Measurements from ENCODE around the gene DNTTIP2.
"Not testable (repeated sequence)": the region's sequence is repeated elsewhere in the genome, so short reads cannot be mapped to it uniquely, and the experiment has no call there.

Gene DNTTIP2

GRCh38 chr1:93839753-93840152 lies 39.3 kb downstream of the DNTTIP2 start:
- H3K36me3 Mint-ChIP-seq (ENCODE audit: low read depth): no peaks in the 10 kb centered on the region
- no peaks in the 10 kb centered on the region for H3K27me3 Mint-ChIP-seq
- H3K4me1 Mint-ChIP-seq (ENCODE audit: low read depth): peaks cover 10% of the 10 kb centered on the region
- H3K9me3 Mint-ChIP-seq: no peaks in the 10 kb centered on the region
- H3K27ac Mint-ChIP-seq: no peak overlapping the region
- DNase-seq: no peak
- no peak overlapping the region for H3K4me3 Mint-ChIP-seq

GRCh38 chr1:93839307-93839706 lies 39.7 kb downstream of the DNTTIP2 start:
- H3K4me3 Mint-ChIP-seq: no peak overlapping the region
- DNase-seq: no peak
- peaks cover 6% of the 10 kb centered on the region for H3K4me1 Mint-ChIP-seq (ENCODE audit: low read depth)
- H3K27me3 Mint-ChIP-seq: no peaks in the 10 kb centered on the region
- peaks cover 1% of the 10 kb centered on the region for H3K9me3 Mint-ChIP-seq
- H3K36me3 Mint-ChIP-seq (ENCODE audit: low read depth): no peaks in the 10 kb centered on the region
- no peak overlapping the region for H3K27ac Mint-ChIP-seq

GRCh38 chr1:93837961-93838360 lies 41.0 kb downstream of the DNTTIP2 start:
- peaks cover 5% of the 10 kb centered on the region for H3K9me3 Mint-ChIP-seq
- H3K4me3 Mint-ChIP-seq: no peak overlapping the region
- DNase-seq: no peak
- no peaks in the 10 kb centered on the region for H3K27me3 Mint-ChIP-seq
- H3K36me3 Mint-ChIP-seq (ENCODE audit: low read depth): peaks cover 2% of the 10 kb centered on the region
- no peak overlapping the region for H3K27ac Mint-ChIP-seq
- H3K4me1 Mint-ChIP-seq (ENCODE audit: low read depth): peaks cover 4% of the 10 kb centered on the region

GRCh38 chr1:93833293-93833692 lies 45.7 kb downstream of the DNTTIP2 start:
- not testable (repeated sequence) for H3K27me3 Mint-ChIP-seq; H3K9me3 Mint-ChIP-seq; H3K27ac Mint-ChIP-seq; H3K36me3 Mint-ChIP-seq (ENCODE audit: low read depth); H3K4me3 Mint-ChIP-seq; H3K4me1 Mint-ChIP-seq (ENCODE audit: low read depth); DNase-seq

- no peak overlapping the region for H3K4me3 Mint-ChIP-seq
- H3K4me1 Mint-ChIP-seq (ENCODE audit: low read depth): no peaks in the 10 kb centered on the region
- H3K27me3 Mint-ChIP-seq: no peaks in the 10 kb centered on the region
- DNase-seq: no peak
- peaks cover 3% of the 10 kb centered on the region for H3K36me3 Mint-ChIP-seq (ENCODE audit: low read depth)
- no peak overlapping the region for H3K27ac Mint-ChIP-seq
- peaks cover 2% of the 10 kb centered on the region for H3K9me3 Mint-ChIP-seq
These were observed 49.9 kb downstream of the DNTTIP2 start for GRCh38 chr1:93829061-93829460.

GRCh38 chr1:93828367-93828755 lies 50.6 kb downstream of the DNTTIP2 start:
- Mint-ChIP-seq H3K4me3 (no peak overlapping the region), H3K4me1 (ENCODE audit: low read depth) (no peaks in the 10 kb centered on the region)

GRCh38 chr1:93827633-93828366 lies 51.2 kb downstream of the DNTTIP2 start:
- peaks cover 1% of the 10 kb centered on the region for H3K4me1 Mint-ChIP-seq (ENCODE audit: low read depth)
- no peak for DNase-seq
- H3K36me3 Mint-ChIP-seq (ENCODE audit: low read depth): no peaks in the 10 kb centered on the region
- H3K27ac Mint-ChIP-seq: no peak overlapping the region
- no peak overlapping the region for H3K4me3 Mint-ChIP-seq
- no peaks in the 10 kb centered on the region for H3K27me3 Mint-ChIP-seq
- no peaks in the 10 kb centered on the region for H3K9me3 Mint-ChIP-seq

More at GRCh38 chr1:93828367-93828755, 50.6 kb downstream of the DNTTIP2 start:
- DNase-seq: no peak
- no peaks in the 10 kb centered on the region for H3K9me3 Mint-ChIP-seq
- no peak overlapping the region for H3K27ac Mint-ChIP-seq
- H3K36me3 Mint-ChIP-seq (ENCODE audit: low read depth): peaks cover 3% of the 10 kb centered on the region
- no peaks in the 10 kb centered on the region for H3K27me3 Mint-ChIP-seq

- no peaks in the 10 kb centered on the region for H3K36me3 Mint-ChIP-seq (ENCODE audit: low read depth)
- no peak for DNase-seq
These were observed 51.9 kb downstream of the DNTTIP2 start for GRCh38 chr1:93827128-93827527.

GRCh38 chr1:93824834-93825233 lies 54.2 kb downstream of the DNTTIP2 start:
- Mint-ChIP-seq H3K36me3 (ENCODE audit: low read depth) (no peaks in the 10 kb centered on the region), H3K9me3 (no peaks in the 10 kb centered on the region)

More at GRCh38 chr1:93827128-93827527, 51.9 kb downstream of the DNTTIP2 start:
- no peaks in the 10 kb centered on the region for H3K27me3 Mint-ChIP-seq
- no peaks in the 10 kb centered on the region for H3K9me3 Mint-ChIP-seq
- H3K27ac Mint-ChIP-seq: no peak overlapping the region
- H3K4me3 Mint-ChIP-seq: no peak overlapping the region
- peaks cover 4% of the 10 kb centered on the region for H3K4me1 Mint-ChIP-seq (ENCODE audit: low read depth)

GRCh38 chr1:93822730-93823425 lies 56.1 kb downstream of the DNTTIP2 start:
- Mint-ChIP-seq H3K27ac (no peak overlapping the region), H3K9me3 (no peaks in the 10 kb centered on the region), H3K36me3 (ENCODE audit: low read depth) (no peaks in the 10 kb centered on the region), H3K27me3 (no peaks in the 10 kb centered on the region), H3K4me1 (ENCODE audit: low read depth) (peaks cover 12% of the 10 kb centered on the region), H3K4me3 (no peak overlapping the region)
- no peak for DNase-seq

More at GRCh38 chr1:93824834-93825233, 54.2 kb downstream of the DNTTIP2 start:
- Mint-ChIP-seq H3K27me3 (no peaks in the 10 kb centered on the region), H3K27ac (no peak overlapping the region), H3K4me1 (ENCODE audit: low read depth) (peaks cover 4% of the 10 kb centered on the region), H3K4me3 (no peak overlapping the region)
- DNase-seq: no peak

GRCh38 chr1:93821423-93822144 lies 57.4 kb downstream of the DNTTIP2 start:
- no peak overlapping the region for H3K4me3 Mint-ChIP-seq
- no peaks in the 10 kb centered on the region for H3K27me3 Mint-ChIP-seq
- H3K27ac Mint-ChIP-seq: no peak overlapping the region
- H3K9me3 Mint-ChIP-seq: no peaks in the 10 kb centered on the region
- no peak for DNase-seq
- H3K4me1 Mint-ChIP-seq (ENCODE audit: low read depth): peaks cover 25% of the 10 kb centered on the region
- no peaks in the 10 kb centered on the region for H3K36me3 Mint-ChIP-seq (ENCODE audit: low read depth)

- Mint-ChIP-seq H3K9me3 (no peaks in the 10 kb centered on the region), H3K36me3 (ENCODE audit: low read depth) (no peaks in the 10 kb centered on the region), H3K4me1 (ENCODE audit: low read depth) (peaks cover 25% of the 10 kb centered on the region), H3K4me3 (no peak overlapping the region), H3K27ac (no peak overlapping the region), H3K27me3 (no peaks in the 10 kb centered on the region)
- no peak for DNase-seq
These were observed 58.2 kb downstream of the DNTTIP2 start for GRCh38 chr1:93820554-93821422.

GRCh38 chr1:93818570-93818959 lies 60.4 kb downstream of the DNTTIP2 start:
- Mint-ChIP-seq H3K36me3 (ENCODE audit: low read depth) (no peaks in the 10 kb centered on the region), H3K4me1 (ENCODE audit: low read depth) (peaks cover 25% of the 10 kb centered on the region), H3K27me3 (no peaks in the 10 kb centered on the region), H3K9me3 (no peaks in the 10 kb centered on the region), H3K27ac (no peak overlapping the region), H3K4me3 (no peak overlapping the region)
- no peak for DNase-seq

All from activated T-cell treated with anti-CD3 and anti-CD28 coated beads, Interleukin-2, amount 50 U/mL, for 24 hours (primary cell).